Endodermal cell (in vitro differentiated cells): ENCODE measurements around the gene IPCEF1. TPM values are rescaled to one million over a fixed set of nuclear protein-coding genes. Genes with fewer than 3 reads are reported as not detected.
"Not testable (repeated sequence)": the region's sequence is repeated elsewhere in the genome, so short reads cannot be mapped to it uniquely, and the experiment has no call there.

Experiments
- DNase-seq: peaks from one replicate; pipeline ENCODE4 v3.0.0-alpha.2; 2017
- H3K27ac ChIP-seq: 2 replicates; pipeline ENCODE4 v1.5.1; 2013; ENCODE audit warnings: mild to moderate bottlenecking, low read depth, low read length, moderate library complexity
- H3K27me3 ChIP-seq: 2 replicates; pipeline ENCODE4 v1.6.1; 2013; ENCODE audit warnings: mild to moderate bottlenecking, low read length, moderate library complexity; ENCODE audit not compliant: insufficient read depth, control insufficient read depth, poor library complexity, severe bottlenecking
- H3K36me3 ChIP-seq: 2 replicates; pipeline ENCODE4 v1.7.0; 2013; ENCODE audit warnings: mild to moderate bottlenecking, low read length, moderate library complexity; ENCODE audit not compliant: control insufficient read depth, insufficient read depth
- H3K4me1 ChIP-seq: one replicate; pipeline ENCODE4 v1.7.0; 2013; ENCODE audit warnings: low read length; ENCODE audit not compliant: control insufficient read depth, insufficient read depth
- H3K4me3 ChIP-seq: 2 replicates; pipeline ENCODE4 v1.5.1; 2013; ENCODE audit warnings: mild to moderate bottlenecking, low read length, moderate library complexity
- H3K9ac ChIP-seq: 2 replicates; pipeline ENCODE4 v1.6.1; 2013; ENCODE audit warnings: mild to moderate bottlenecking, low read length, moderate library complexity; ENCODE audit not compliant: poor library complexity, severe bottlenecking; ENCODE audit errors: extremely low read depth
- H3K9me3 ChIP-seq: 2 replicates; pipeline ENCODE4 v1.6.1; 2013; ENCODE audit warnings: mild to moderate bottlenecking, low read length, moderate library complexity; ENCODE audit not compliant: control insufficient read depth
- H3K27ac Mint-ChIP-seq: 2 replicates; pipeline ENCODE4 v1.8.0; 2020; ENCODE audit warnings: mixed read lengths
- H3K27me3 Mint-ChIP-seq: 2 replicates; pipeline ENCODE4 v1.8.0; 2021; ENCODE audit warnings: mild to moderate bottlenecking, mixed read lengths; ENCODE audit not compliant: insufficient read depth
- H3K36me3 Mint-ChIP-seq: 2 replicates; pipeline ENCODE4 v1.8.0; 2020; ENCODE audit warnings: low read depth, mixed read lengths
- H3K4me1 Mint-ChIP-seq: 2 replicates; pipeline ENCODE4 v1.8.0; 2020; ENCODE audit warnings: mixed read lengths
- H3K4me3 Mint-ChIP-seq: 2 replicates; pipeline ENCODE4 v1.8.0; 2020; ENCODE audit warnings: mild to moderate bottlenecking, moderate library complexity, mixed read lengths
- H3K9me3 Mint-ChIP-seq: 2 replicates; pipeline ENCODE4 v1.8.0; 2020; ENCODE audit warnings: mild to moderate bottlenecking, mixed read lengths
- WGBS, 2 experiments: methylation state at CpG; one replicate each; pipeline versions ENCODE4 v1.1.5 to v1.1.7; 2013; ENCODE audit warnings: missing lambda C conversion rate in 2 of 2, mixed read lengths in 1 of 2; ENCODE audit not compliant: insufficient coverage in 1 of 2, insufficient read length in 1 of 2; 5-methylcytosine and 5-hydroxymethylcytosine counted together
- total RNA-seq, 2 donors: library from RNA; stranded (reverse); fragmentation: NEBNext Ultra II Directional in 1 of 2; extraction: Animal tissue kit (Norgen Biotek cat#: 25700) in 1 of 2; gene quantifications; 2 replicates in 1 of 2; 3 replicates in 1 of 2; pipeline ENCODE4 v1.2.1, GENCODE V29; 2021
- TF ChIP-seq, protein P1 (sequence below): fragments of 200-600 bp; sonication (generic); conservative IDR thresholded peaks from 2 replicates; pipeline ENCODE4 v1.5.0; 2021; ENCODE audit warnings: antibody characterized with exemption, mild to moderate bottlenecking

Gene IPCEF1
- total RNA-seq, 2 donors from 2014 or later: 2.2 to 2.8 TPM

DNA sequence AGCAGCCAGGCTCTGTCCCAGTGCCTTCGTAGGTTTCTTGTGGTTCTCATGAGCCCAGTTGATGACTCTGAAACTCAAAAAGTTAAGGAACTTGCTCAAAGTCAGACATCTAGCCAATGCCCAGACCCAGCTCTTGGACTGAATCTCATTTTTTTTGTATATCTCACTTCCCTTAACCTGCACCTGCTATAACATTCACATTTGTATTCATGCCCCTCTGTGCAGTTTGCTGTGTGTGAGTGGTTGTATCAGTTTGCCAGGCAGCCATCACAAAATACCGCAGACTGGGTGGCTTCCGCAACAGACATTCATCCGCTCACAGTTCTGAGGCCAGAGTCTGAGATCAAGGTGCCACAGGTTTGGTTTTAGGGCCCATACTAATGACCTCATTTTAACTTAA is 49.9 kb downstream of the IPCEF1 start:
- H3K9me3 Mint-ChIP-seq: peaks cover 2% of the 10 kb centered on the region

DNA sequence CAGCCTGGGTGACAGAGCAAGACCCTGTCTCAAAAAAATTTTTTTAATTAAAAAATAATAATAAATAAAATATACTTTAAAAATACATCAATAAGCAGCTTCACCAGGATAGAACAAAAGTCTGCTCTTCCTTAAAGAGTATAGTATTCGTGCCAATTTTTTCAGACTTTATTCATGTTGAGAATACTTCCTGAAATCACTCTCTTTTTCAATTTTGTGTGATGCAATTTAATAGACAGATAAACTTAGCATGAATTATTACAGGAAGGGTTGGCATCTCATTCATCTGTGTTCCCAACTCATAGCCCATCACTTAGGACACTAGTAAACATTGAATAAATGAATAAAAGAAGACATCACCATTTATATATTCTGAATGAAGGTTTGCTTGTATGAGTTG is 52.4 kb downstream of the IPCEF1 start:
- no peak overlapping the region for H3K27ac ChIP-seq
- no peaks in the 10 kb centered on the region for H3K4me1 ChIP-seq
- TF ChIP-seq, protein P1, sequence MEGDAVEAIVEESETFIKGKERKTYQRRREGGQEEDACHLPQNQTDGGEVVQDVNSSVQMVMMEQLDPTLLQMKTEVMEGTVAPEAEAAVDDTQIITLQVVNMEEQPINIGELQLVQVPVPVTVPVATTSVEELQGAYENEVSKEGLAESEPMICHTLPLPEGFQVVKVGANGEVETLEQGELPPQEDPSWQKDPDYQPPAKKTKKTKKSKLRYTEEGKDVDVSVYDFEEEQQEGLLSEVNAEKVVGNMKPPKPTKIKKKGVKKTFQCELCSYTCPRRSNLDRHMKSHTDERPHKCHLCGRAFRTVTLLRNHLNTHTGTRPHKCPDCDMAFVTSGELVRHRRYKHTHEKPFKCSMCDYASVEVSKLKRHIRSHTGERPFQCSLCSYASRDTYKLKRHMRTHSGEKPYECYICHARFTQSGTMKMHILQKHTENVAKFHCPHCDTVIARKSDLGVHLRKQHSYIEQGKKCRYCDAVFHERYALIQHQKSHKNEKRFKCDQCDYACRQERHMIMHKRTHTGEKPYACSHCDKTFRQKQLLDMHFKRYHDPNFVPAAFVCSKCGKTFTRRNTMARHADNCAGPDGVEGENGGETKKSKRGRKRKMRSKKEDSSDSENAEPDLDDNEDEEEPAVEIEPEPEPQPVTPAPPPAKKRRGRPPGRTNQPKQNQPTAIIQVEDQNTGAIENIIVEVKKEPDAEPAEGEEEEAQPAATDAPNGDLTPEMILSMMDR: no peak
- H3K4me3 ChIP-seq: no peak overlapping the region
- no peaks in the 10 kb centered on the region for H3K27me3 ChIP-seq
- no peak overlapping the region for H3K9ac ChIP-seq
- Mint-ChIP-seq H3K36me3 (no peaks in the 10 kb centered on the region), H3K27ac (no peak overlapping the region), H3K27me3 (no peaks in the 10 kb centered on the region), H3K4me3 (no peak overlapping the region), H3K9me3 (peaks cover 2% of the 10 kb centered on the region), H3K4me1 (no peaks in the 10 kb centered on the region)
- no peaks in the 10 kb centered on the region for H3K9me3 ChIP-seq
- no peaks in the 10 kb centered on the region for H3K36me3 ChIP-seq
- WGBS, 2 experiments: 92% methylated on average over 1 of the region's 1 CpG; no CpG with 5 or more reads in 1 of the 2 experiments
- no peak for DNase-seq

More for the DNA sequence above, 49.9 kb downstream of the IPCEF1 start:
- H3K27ac ChIP-seq: no peak overlapping the region
- no peaks in the 10 kb centered on the region for H3K36me3 ChIP-seq
- no peak overlapping the region for H3K27ac Mint-ChIP-seq
- no peak overlapping the region for H3K4me3 Mint-ChIP-seq
- no peaks in the 10 kb centered on the region for H3K4me1 Mint-ChIP-seq
- no peaks in the 10 kb centered on the region for H3K27me3 Mint-ChIP-seq
- 95 to 97% methylated on average over 4 of the region's 4 CpGs for WGBS, 2 experiments
- TF ChIP-seq, protein P1: no peak
- no peak overlapping the region for H3K4me3 ChIP-seq
- no peaks in the 10 kb centered on the region for H3K36me3 Mint-ChIP-seq
- no peak for DNase-seq
- no peak overlapping the region for H3K9ac ChIP-seq
- H3K4me1 ChIP-seq: no peaks in the 10 kb centered on the region
- H3K9me3 ChIP-seq: no peaks in the 10 kb centered on the region
- no peaks in the 10 kb centered on the region for H3K27me3 ChIP-seq

DNA sequence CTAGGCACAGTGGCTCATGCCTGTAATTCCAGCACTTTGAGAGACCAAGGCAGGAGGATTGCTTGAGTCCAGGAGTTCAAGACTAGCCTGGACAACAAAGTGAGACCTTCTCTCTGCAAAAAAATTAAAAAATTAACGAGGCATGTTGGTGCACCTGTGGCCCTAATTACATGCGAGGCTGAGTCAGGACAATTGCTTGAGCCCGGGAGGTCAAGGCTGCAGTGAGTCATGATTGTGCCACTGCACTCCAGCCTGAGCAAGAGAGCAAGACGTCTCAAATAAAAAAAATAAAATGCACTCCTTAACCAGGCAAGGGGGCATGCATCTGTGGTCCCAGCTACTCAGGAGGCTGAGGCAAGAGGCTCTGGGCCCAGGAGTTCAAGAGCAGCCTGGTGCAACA is 53.0 kb downstream of the IPCEF1 start:
- not testable (repeated sequence) for H3K4me1 Mint-ChIP-seq, H3K27me3 Mint-ChIP-seq, H3K4me3 ChIP-seq, H3K9ac ChIP-seq, H3K9me3 Mint-ChIP-seq, H3K4me1 ChIP-seq, H3K27ac ChIP-seq, H3K36me3 Mint-ChIP-seq, H3K36me3 ChIP-seq, H3K4me3 Mint-ChIP-seq, H3K27ac Mint-ChIP-seq, H3K27me3 ChIP-seq, H3K9me3 ChIP-seq, DNase-seq
- 68 to 85% methylated on average over 3 to 4 of the region's 4 CpGs for WGBS, 2 experiments
